GM10847 (cell line): Measurements from ENCODE around the gene TMEM179B.

ENCODE experiments used
- POLR2A ChIP-seq: IDR thresholded peaks from 2 replicates; pipeline ENCODE4 v1.6.1; 2011; ENCODE audit not compliant: insufficient read length; ENCODE audit errors: extremely low read depth

TMEM179B gene

DNA sequence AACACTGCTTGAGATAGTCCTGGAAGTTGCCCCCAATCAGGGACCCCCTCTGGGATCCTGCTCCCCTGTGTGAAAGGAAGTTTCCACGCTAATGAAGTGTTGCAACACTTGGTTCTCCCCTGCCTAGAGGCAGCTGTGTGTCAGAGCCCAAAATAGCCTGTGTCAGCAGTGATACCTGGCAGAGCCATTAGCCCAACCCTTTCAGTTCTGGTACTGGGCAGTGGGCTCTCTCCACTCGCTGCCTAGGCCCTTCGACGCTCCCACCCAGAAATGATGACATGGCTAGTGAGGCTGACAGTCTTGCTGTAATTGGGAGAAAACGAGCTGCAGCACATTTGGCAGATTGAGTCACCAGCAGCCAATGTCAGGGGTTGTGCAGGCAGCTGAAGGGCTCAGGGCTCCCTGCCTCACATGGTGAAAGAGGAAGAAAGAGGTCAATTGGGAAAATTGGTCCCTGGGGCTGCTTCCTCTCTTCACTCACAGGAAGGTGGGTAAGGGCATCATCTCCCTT, 19.5 kb downstream of the TMEM179B start:
- TF ChIP-seq POLR2A: no peak

DNA sequence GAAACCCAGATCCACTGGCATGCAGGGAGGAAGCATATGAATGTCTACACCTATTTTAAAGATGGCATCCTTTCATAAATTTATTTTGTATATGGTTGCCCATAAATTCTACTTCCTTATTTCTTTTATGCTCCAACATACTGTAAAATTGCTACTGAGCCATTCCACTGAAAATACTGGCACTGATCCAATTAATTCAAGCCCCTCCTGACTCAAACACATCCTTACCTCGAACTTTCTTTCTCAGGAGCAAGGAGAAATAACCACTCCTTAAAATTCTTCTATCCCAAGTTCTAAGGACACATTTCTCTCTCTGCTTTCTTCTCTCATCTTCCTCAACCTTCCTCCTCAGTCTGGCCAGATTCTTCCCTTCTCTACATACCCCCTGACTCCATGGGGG, 23.5 kb downstream of the TMEM179B start:
- TF ChIP-seq POLR2A: no peak

DNA sequence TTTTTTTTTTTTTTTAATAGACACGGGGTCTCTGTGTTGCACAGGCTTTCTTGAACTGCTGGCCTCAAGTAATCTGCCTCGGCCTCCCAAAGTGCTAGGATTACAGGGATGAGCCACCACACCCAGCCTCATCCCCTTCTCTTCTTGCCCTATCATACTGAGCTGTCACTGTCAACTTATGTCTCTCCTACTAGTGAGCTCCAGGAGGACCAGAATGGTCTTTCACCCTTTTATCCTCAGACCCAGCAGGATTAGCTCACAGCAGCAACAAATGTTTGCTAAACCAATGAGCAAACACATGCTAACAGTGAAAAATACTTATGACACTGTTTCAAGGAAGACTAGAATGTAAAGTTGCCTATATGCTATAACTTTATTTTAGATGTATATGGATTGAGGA, 24.5 kb downstream of the TMEM179B start:
- TF ChIP-seq POLR2A: no peak

DNA sequence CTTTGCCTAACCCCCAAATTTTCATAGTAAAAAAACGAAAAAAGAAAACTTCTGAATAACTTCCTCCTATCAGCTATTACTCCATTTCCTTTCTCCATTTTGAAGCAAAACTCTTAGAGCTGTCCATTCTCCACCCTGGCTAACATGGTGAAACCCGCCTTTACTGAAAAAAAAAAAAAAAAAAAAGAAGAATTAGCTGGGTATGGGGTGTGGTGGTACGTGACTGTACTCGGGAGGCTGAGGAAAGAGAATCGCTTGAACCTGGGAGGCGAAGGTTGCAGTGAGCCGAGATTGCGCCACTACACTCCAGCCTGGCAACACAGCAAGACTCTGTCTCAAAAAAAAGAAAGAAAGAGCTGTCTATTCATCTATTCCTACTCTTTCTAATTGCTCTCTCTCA, 29.4 kb downstream of the TMEM179B start:
- no peak for TF ChIP-seq POLR2A

DNA sequence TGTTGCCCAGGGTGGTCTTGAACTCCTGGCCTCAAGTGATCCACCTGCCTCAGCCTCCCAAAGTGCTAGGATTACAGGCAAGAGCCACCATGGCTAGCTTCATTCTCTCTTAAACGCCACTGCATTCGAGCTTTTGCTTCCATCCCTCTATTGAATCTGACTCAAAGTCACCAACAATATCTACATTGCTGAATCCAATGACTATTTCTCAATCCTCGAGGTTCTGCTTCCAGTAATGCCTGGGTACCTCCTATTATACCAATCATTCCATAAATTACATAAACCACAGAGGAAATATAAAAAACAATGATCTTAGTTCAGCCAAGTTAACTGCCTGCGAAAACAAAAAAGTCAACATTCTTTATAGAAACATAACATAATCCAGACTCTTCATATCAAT, 29.9 kb downstream of the TMEM179B start:
- TF ChIP-seq POLR2A: no peak

DNA sequence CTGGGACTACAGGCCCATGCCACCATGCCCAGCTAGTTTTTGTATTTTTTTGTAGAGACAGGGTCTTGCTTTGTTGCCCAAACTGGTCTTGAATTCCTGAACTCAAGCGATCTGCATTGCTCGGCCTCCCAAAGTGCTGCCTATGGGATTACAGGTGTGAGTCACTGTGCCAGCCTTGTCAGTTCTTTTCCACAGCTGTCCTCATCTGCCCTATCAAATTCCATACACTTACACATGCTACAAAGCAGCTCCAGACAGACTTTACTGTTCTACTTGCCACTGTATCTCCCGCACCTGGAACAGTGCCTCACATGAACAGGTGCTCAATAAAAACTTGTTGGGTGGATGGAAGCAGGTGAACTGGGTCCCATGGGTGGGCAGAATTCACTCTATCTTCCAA, 36.5 kb downstream of the TMEM179B start:
- no peak for TF ChIP-seq POLR2A

DNA sequence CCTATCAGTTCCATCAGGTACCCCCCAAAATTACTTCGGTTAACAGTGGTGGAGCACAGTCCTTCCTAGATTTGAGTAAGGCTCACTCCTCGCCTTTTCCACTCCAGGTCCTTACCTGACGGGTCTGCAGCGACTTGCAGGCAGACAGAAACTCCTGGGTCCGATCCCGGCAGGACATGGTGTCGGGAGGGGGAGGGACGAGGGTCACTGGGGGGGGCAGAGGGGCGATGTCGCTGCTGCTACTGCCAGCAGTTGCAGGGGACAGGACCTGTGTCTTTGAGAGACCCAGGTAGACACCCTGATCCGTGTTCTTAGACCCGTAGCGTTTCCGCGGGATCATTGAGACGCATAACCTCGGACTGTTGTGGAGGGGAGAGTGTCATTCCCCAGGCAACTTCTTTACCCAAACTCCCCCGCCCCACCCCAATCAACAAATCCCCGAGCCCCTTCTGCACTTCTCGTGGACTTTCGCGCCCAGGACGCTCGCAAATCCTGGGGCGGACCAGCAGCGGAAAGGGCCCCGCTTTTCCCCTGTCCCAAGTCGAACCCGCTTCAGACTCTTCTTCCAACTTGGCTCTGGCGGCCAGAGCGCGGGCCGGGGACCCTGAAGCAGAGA, 43.8 kb downstream of the TMEM179B start:
- TF ChIP-seq POLR2A: no peak

DNA sequence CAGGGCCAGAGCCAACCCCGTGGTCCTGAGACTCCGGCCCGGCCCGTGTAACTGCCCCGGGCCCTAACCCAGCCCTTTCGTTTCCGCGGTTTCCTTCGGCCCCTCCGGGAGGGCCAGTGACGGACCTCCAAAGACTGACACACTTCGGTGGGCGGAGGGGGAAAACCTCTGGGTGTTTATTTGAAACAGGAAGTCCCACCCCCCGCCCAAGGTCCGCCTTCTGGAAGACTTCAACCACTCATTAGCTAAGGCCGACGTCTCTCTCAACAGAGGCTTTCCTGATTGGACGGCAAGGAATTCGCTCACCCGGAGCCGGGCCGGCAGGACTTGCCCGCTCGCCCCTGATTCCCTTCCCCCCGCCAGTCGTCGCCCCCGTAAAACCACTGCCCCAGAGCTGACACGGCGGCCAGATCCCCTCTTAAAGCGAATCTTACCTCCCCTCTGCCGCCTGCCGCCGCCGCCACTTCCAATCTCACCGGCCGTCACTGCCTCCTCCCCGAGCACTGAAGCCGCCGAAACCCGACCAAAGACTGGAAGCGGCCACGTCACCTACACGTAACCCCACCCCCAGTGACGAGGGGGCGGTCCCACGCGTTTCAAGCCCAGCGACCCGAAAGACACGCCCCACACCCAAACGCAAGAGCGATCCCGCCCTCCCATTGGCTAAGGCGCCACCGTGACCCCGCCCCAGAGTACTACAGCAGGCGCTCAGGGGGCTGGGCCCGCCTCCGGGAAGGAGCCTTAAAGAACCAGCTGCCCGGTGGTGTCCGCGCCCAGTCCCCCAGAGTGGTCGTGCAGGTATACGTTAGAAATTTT, 44.5 kb downstream of the TMEM179B start, which contains the start of gene STX5:
Gene STX5, minus strand, starts transcription at position 532 of the 816 bp plus-strand sequence. CDS start 808 bp downstream, outside the sequence.
- peak; percentile 66 for TF ChIP-seq POLR2A

DNA sequence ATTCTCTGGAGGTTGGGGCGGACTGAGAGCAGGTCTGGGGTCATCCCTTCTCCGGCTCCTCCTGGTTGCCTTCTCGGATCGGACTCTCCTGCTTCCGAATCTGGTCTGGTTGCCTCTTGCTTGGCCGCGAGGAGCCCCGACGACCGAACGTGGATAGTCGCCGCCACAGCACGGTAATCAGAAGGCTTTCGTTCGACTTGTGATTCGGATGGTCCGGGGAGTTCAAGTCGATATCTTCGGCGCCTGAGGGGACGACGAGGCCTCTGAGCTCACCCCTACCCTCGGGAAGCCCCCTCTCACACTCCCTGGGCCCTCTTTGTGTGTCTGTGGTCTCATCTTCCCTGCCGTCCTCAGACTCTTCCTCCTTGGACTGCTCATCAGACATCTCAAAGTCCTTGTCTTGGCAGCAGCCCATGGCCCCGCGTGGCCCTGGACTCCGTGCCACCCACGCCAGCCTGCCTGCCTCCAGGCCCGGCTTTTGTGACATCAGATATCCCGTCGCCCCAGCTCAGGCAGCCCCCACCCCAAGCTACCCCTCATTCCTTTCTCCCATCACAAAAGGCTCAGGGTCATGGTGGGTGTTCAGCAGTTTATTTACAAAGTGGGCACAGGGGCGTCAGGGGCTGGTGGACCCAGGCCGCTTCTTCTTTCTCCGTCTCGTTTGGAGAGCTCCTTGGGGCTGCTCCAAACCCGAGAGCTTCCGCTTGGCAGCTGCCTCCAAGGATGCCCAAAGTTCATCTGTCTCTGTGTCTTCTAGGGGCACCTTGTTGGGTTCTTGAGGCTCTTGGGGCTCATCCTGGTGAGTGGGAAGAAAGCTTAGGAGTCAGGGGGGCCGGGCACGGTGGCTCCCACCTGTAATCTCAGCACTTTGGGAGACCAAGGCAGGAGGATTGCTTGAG, 45.4 kb downstream of the TMEM179B start, which contains the start of gene TEX54:
Gene TEX54, minus strand, starts transcription at position 506 of the 899 bp plus-strand sequence.
- TF ChIP-seq POLR2A: no peak

DNA sequence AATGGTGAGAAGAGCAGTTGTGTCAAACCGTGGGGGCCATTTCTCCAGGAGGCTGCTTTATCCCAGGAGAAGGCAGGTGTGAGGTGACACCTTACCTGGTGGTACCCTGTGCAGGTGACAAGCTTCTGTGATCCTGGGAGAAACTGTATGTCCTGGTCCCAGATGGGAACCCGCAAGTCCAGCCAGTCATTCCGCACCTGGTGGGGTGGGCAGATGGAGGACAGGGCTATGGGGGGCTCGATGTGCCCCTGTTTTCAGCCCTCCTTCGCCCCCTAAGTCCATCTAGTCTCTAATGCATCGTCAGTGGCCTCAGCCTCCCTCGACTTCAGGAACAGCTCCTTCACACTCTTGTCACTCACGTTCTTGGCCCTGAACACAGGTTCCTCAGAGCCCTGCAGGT, 48.1 kb downstream of the TMEM179B start:
- no peak for TF ChIP-seq POLR2A

DNA sequence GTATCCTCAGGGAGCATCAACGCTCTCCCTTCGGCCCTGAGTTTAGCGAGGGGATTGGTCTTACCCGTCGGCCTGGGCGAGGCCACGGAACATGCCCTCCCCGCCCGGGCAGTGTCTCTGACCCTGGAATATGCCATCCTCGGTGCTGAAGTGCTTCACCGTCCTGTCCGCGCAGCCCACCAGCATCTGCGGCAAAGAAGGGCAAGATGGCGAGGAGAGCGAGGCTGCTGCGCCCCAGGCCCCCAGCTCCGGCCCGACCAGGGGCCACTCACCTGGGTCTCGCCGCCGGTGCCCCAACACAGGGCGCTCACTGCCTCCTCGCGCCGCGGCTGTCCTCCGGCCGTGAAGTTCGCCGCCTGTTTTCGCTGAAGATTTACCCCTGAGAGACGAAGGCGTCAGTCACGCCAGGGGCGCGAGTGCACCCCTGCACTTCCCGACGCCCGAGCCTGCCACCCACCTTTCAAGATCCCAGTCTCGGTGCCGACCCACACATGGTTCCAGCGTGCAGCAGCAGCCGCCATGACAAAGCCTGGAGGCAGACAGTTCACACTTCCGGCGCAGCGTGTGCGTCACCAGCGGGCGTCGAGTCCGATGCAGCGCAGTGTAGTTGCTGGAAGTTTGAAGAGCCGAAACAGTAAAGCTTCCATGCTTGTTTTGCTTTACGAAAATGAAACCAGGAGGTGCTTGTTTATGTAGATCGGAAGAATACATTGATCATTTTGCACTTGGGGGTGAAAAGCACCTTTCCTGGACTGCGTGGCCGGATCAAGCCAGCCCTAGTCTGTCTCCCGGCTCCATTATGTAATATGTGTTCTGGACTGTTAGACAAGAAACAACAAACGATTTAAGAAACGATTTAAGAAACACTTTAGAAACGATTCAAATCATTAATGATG, 52.1 kb downstream of the TMEM179B start, which contains the start of gene WDR74:
Gene WDR74, minus strand, starts transcription at position 541 of the 896 bp plus-strand sequence. Its CDS starts 20 bp downstream, at position 521.
- peak; percentile 83 for TF ChIP-seq POLR2A
